Cardiac muscle cell (in vitro differentiated cells and primary cell): ENCODE results near the gene TARS1. TPM values are rescaled to one million over a fixed set of nuclear protein-coding genes. Genes with fewer than 3 reads are reported as not detected.
"Not testable (repeated sequence)": the region's sequence is repeated elsewhere in the genome, so short reads cannot be mapped to it uniquely, and the experiment has no call there.

ENCODE experiments used
- DNase-seq, 2 donors: peaks; one replicate each; pipeline versions ENCODE4 v3.0.0 to v3.0.0-alpha.2; 2010 to 2017; ENCODE audit warnings: low read depth in 1 of 2, low spot score in 1 of 2
- H3K27ac ChIP-seq: fragments of 200-600 bp; sonication (generic); 2 replicates; pipeline ENCODE4 v1.5.1; 2016
- H3K27me3 ChIP-seq: fragments of 200-600 bp; sonication (generic); 2 replicates; pipeline ENCODE4 v1.6.0; 2016; ENCODE audit warnings: control low read depth
- H3K36me3 ChIP-seq: fragments of 200-600 bp; sonication (generic); 2 replicates; pipeline ENCODE4 v1.5.1; 2016; ENCODE audit warnings: control low read depth
- H3K4me1 ChIP-seq: fragments of 200-600 bp; sonication (generic); 2 replicates; pipeline ENCODE4 v1.8.1; 2017; ENCODE audit warnings: low read depth, mild to moderate bottlenecking, mixed run types
- H3K4me3 ChIP-seq: fragments of 200-600 bp; sonication (generic); 2 replicates; pipeline ENCODE4 v1.5.1; 2016; ENCODE audit warnings: mild to moderate bottlenecking
- H3K9me3 ChIP-seq: fragments of 200-600 bp; sonication (generic); 2 replicates; pipeline ENCODE4 v1.5.1; 2017; ENCODE audit warnings: low read depth, mild to moderate bottlenecking, control low read depth
- CTCF ChIP-seq: IDR thresholded peaks from 2 replicates; pipeline ENCODE4 v1.5.1; 2012; ENCODE audit warnings: low read depth, mild to moderate bottlenecking, low read length
- polyA plus RNA-seq: library from polyadenylated mRNA; unstranded; fragments of >200 nt; fragmentation: Nextera tagmentation; extraction: Ambion mirVana; gene quantifications from 2 replicates; pipeline ENCODE4 v1.2.1, GENCODE V29; 2016
- total RNA-seq: library from RNA; depleted of rRNA; stranded (reverse); fragments of >200 nt; gene quantifications from 2 replicates; pipeline ENCODE4 v1.2.3, GENCODE V29; 2016

The TARS1 gene
- total and polyA plus RNA-seq, 2 experiments from 2014 or later, result 80.5 to 80.8 TPM

GRCh38 chr5:33513462-33514185 lies 72.9 kb downstream of the TARS1 start:
- H3K4me1 ChIP-seq, result no peaks in the 10 kb centered on the region
- H3K4me3 ChIP-seq, result no peak overlapping the region
- H3K9me3 ChIP-seq, result no peaks in the 10 kb centered on the region
- no peak for TF ChIP-seq CTCF
- H3K36me3 ChIP-seq, result no peaks in the 10 kb centered on the region
- H3K27ac ChIP-seq, result no peak overlapping the region
- H3K27me3 ChIP-seq, result no peaks in the 10 kb centered on the region
- DNase-seq, result peak in 1 of 2 donors; percentile 20

GRCh38 chr5:33515366-33515765 lies 74.6 kb downstream of the TARS1 start:
- not testable (repeated sequence) for DNase-seq, H3K36me3 ChIP-seq, H3K9me3 ChIP-seq, H3K27me3 ChIP-seq, H3K27ac ChIP-seq, H3K4me3 ChIP-seq, H3K4me1 ChIP-seq

- Histone ChIP-seq H3K27me3 (no peaks in the 10 kb centered on the region), H3K4me1 (no peaks in the 10 kb centered on the region), H3K4me3 (no peak overlapping the region), H3K27ac (no peak overlapping the region), H3K9me3 (no peaks in the 10 kb centered on the region), H3K36me3 (no peaks in the 10 kb centered on the region)
- DNase-seq, result no peak
- TF ChIP-seq CTCF, result no peak
Observed at GRCh38 chr5:33516421-33516820, 75.7 kb downstream of the TARS1 start.
